MM.1S (cell line): ENCODE measurements around the gene GJB5.

ENCODE experiments used
- DNase-seq: peaks from one replicate; pipeline ENCODE4 v3.0.0-alpha.2; 2015
- H2AFZ ChIP-seq: fragments of 300-600 bp; sonication (generic); 2 replicates; pipeline ENCODE4 v1.6.0; 2016; ENCODE audit warnings: antibody characterized with exemption, low read length
- H3F3A ChIP-seq: fragments of 300-600 bp; sonication (generic); 2 replicates; pipeline ENCODE4 v1.6.1; 2016; ENCODE audit warnings: mild to moderate bottlenecking, antibody characterized with exemption, low read length, moderate library complexity, mixed read lengths; ENCODE audit not compliant: insufficient read depth
- H3K27ac ChIP-seq: fragments of 300-600 bp; sonication (generic); 2 replicates; pipeline ENCODE4 v1.5.1; 2016; ENCODE audit warnings: mild to moderate bottlenecking, low read length
- H3K27me3 ChIP-seq: fragments of 300-600 bp; sonication (generic); replicated peaks from 2 replicates; pipeline ENCODE4 v1.6.0; 2016; ENCODE audit warnings: low read length; ENCODE audit not compliant: insufficient read depth
- H3K36me3 ChIP-seq: fragments of 300-600 bp; sonication (generic); replicated peaks from 2 replicates; pipeline ENCODE4 v1.6.1; 2016; ENCODE audit warnings: mild to moderate bottlenecking, low read length, mixed read lengths; ENCODE audit not compliant: insufficient read depth
- H3K4me1 ChIP-seq: fragments of 300-600 bp; sonication (generic); 2 replicates; pipeline ENCODE4 v1.6.1; 2016; ENCODE audit warnings: low read length, mixed read lengths
- H3K4me2 ChIP-seq: fragments of 300-600 bp; sonication (generic); 2 replicates; pipeline ENCODE4 v1.6.0; 2016; ENCODE audit warnings: low read depth, low read length
- H3K4me3 ChIP-seq: fragments of 300-600 bp; sonication (generic); 2 replicates; pipeline ENCODE4 v1.5.1; 2016; ENCODE audit warnings: low read length, mixed read lengths
- H3K79me2 ChIP-seq: fragments of 300-600 bp; sonication (generic); 2 replicates; pipeline ENCODE4 v1.6.1; 2016; ENCODE audit warnings: mixed run types, low read length, mixed read lengths
- H3K9ac ChIP-seq: fragments of 300-600 bp; sonication (generic); 2 replicates; pipeline ENCODE4 v1.6.1; 2016; ENCODE audit warnings: low read length, mixed read lengths
- H3K9me2 ChIP-seq: fragments of 300-600 bp; sonication (generic); replicated peaks from 2 replicates; pipeline ENCODE4 v1.6.1; 2016; ENCODE audit warnings: mild to moderate bottlenecking, low read length, mixed read lengths; ENCODE audit not compliant: insufficient read depth
- H3K9me3 ChIP-seq: fragments of 300-600 bp; sonication (generic); replicated peaks from 2 replicates; pipeline ENCODE4 v1.6.1; 2016; ENCODE audit warnings: mild to moderate bottlenecking, low read length, mixed read lengths; ENCODE audit not compliant: insufficient read depth
- H4K20me1 ChIP-seq: fragments of 300-600 bp; sonication (generic); 2 replicates; pipeline ENCODE4 v1.6.1; 2016; ENCODE audit warnings: mild to moderate bottlenecking, low read length, moderate library complexity, mixed read lengths; ENCODE audit not compliant: insufficient read depth
- EZH2 ChIP-seq: fragments of 300-600 bp; sonication (generic); optimal IDR thresholded peaks from 2 replicates; pipeline ENCODE3; 2017; ENCODE audit warnings: low read depth, mild to moderate bottlenecking, antibody characterized with exemption, low read length, mixed read lengths
- EZH2phosphoT487 ChIP-seq: fragments of 300-600 bp; sonication (generic); IDR thresholded peaks from 2 replicates; pipeline ENCODE4 v1.6.1; 2018; ENCODE audit warnings: antibody characterized with exemption, low read length
- TF ChIP-seq, protein P1 (sequence below): fragments of 300-600 bp; sonication (generic); IDR thresholded peaks from 2 replicates; pipeline ENCODE4 v1.5.1; 2016; ENCODE audit warnings: antibody characterized with exemption, low read length, mixed read lengths

Gene GJB5

GRCh38 chr1:34759503-34760357, 4.9 kb downstream of the GJB5 start, which contains the start of gene GJB4:
GJB4 (plus strand) TSS chr1:34759740; CDS start chr1:34761255, 1,515 bp downstream.
- H3K4me1 ChIP-seq, result no peaks in the 10 kb centered on the region
- DNase-seq, result no peak
- H3K4me2 ChIP-seq, result no peak within 1 kb of the TSS

GRCh38 chr1:34761176-34761761, 6.4 kb downstream of the GJB5 start:
- no peak overlapping the region for H3K4me3 ChIP-seq
- no peak overlapping the region for H3K27ac ChIP-seq
- H4K20me1 ChIP-seq, result no peaks in the 10 kb centered on the region
- H3K9ac ChIP-seq, result no peak overlapping the region
- no peaks in the 10 kb centered on the region for H3K4me1 ChIP-seq
- no peaks in the 10 kb centered on the region for H3K36me3 ChIP-seq
- no peaks in the 10 kb centered on the region for H3K79me2 ChIP-seq
- H2AFZ ChIP-seq, result no peak overlapping the region
- no peaks in the 10 kb centered on the region for H3F3A ChIP-seq
- TF ChIP-seq EZH2phosphoT487 (no peak), EZH2 (no peak)
- TF ChIP-seq, protein P1, sequence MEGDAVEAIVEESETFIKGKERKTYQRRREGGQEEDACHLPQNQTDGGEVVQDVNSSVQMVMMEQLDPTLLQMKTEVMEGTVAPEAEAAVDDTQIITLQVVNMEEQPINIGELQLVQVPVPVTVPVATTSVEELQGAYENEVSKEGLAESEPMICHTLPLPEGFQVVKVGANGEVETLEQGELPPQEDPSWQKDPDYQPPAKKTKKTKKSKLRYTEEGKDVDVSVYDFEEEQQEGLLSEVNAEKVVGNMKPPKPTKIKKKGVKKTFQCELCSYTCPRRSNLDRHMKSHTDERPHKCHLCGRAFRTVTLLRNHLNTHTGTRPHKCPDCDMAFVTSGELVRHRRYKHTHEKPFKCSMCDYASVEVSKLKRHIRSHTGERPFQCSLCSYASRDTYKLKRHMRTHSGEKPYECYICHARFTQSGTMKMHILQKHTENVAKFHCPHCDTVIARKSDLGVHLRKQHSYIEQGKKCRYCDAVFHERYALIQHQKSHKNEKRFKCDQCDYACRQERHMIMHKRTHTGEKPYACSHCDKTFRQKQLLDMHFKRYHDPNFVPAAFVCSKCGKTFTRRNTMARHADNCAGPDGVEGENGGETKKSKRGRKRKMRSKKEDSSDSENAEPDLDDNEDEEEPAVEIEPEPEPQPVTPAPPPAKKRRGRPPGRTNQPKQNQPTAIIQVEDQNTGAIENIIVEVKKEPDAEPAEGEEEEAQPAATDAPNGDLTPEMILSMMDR, result no peak
- peaks cover 59% of the 10 kb centered on the region for H3K27me3 ChIP-seq
- H3K9me3 ChIP-seq, result no peaks in the 10 kb centered on the region
- H3K9me2 ChIP-seq, result no peaks in the 10 kb centered on the region
- no peak overlapping the region for H3K4me2 ChIP-seq
- DNase-seq, result no peak

More at GRCh38 chr1:34759503-34760357, 4.9 kb downstream of the GJB5 start, which contains the start of gene GJB4:
- H3K9me2 ChIP-seq, result no peaks in the 10 kb centered on the region
- no peaks in the 10 kb centered on the region for H4K20me1 ChIP-seq
- no peak within 1 kb of the TSS for H3K27ac ChIP-seq
- H3K36me3 ChIP-seq, result no peaks in the 10 kb centered on the region
- no peak within 1 kb of the TSS for H2AFZ ChIP-seq
- TF ChIP-seq EZH2phosphoT487 (no peak), EZH2 (no peak)
- TF ChIP-seq, protein P1, result no peak
- no peaks in the 10 kb centered on the region for H3K9me3 ChIP-seq
- no peak within 1 kb of the TSS for H3K4me3 ChIP-seq
- H3F3A ChIP-seq, result no peaks in the 10 kb centered on the region
- H3K27me3 ChIP-seq, result peaks cover 61% of the 10 kb centered on the region
- no peaks in the 10 kb centered on the region for H3K79me2 ChIP-seq
- H3K9ac ChIP-seq, result no peak within 1 kb of the TSS

DNA sequence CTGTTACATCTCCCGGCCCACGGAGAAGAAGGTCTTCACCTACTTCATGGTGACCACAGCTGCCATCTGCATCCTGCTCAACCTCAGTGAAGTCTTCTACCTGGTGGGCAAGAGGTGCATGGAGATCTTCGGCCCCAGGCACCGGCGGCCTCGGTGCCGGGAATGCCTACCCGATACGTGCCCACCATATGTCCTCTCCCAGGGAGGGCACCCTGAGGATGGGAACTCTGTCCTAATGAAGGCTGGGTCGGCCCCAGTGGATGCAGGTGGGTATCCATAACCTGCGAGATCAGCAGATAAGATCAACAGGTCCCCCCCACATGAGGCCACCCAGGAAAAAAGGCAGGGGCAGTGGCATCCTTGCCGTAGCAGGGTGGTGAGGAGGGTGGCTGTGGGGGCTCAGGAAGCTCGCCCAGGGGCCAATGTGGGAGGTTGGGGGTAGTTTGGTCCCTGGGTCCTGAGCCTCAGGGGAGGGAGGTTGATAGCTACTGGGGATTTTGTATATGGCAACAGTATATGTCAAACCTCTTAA, 7.0 kb downstream of the GJB5 start:
- Histone ChIP-seq H3K9ac (no peak overlapping the region), H3K27me3 (peaks cover 59% of the 10 kb centered on the region), H3K4me3 (no peak overlapping the region), H2AFZ (no peak overlapping the region), H3K79me2 (no peaks in the 10 kb centered on the region), H4K20me1 (no peaks in the 10 kb centered on the region), H3K4me2 (no peak overlapping the region), H3K9me3 (no peaks in the 10 kb centered on the region), H3K27ac (no peak overlapping the region), H3K9me2 (no peaks in the 10 kb centered on the region), H3F3A (no peaks in the 10 kb centered on the region), H3K4me1 (no peaks in the 10 kb centered on the region), H3K36me3 (no peaks in the 10 kb centered on the region)
- TF ChIP-seq EZH2 (no peak), EZH2phosphoT487 (no peak)
- TF ChIP-seq, protein P1, result no peak
- no peak for DNase-seq
